VCaP (cell line): Measurements from ENCODE around the gene NMNAT2.

Experiments
- H3K27ac ChIP-seq: fragments of 450-650 bp; 2 replicates; pipeline ENCODE4 v1.5.1; 2017
- TF ChIP-seq, protein P1 (sequence below): fragments of 450-650 bp; conservative IDR thresholded peaks from 2 replicates; pipeline ENCODE4 v1.5.1; 2017; ENCODE audit warnings: mild to moderate bottlenecking, moderate library complexity

NMNAT2 gene

DNA sequence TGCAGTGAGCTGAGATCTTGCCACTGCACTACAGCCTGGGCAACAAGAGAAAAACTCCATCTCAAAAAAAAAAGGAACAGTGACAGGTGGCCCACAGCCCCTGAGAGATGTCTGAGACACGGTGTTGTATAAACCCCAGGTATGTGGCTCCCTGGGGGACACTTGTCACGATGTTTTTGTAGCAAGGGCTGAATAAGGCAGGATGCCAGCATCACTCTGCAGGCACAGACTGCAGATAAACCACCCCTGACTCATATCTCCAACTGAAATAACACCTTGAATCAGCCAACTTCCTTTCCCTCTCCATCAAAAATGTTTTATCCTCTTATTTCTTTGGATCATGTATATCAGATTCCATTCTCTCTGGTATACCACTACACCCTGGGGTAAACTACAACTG, 52.5 kb downstream of the NMNAT2 start:
- H3K27ac ChIP-seq: no peak overlapping the region
- TF ChIP-seq, protein P1, sequence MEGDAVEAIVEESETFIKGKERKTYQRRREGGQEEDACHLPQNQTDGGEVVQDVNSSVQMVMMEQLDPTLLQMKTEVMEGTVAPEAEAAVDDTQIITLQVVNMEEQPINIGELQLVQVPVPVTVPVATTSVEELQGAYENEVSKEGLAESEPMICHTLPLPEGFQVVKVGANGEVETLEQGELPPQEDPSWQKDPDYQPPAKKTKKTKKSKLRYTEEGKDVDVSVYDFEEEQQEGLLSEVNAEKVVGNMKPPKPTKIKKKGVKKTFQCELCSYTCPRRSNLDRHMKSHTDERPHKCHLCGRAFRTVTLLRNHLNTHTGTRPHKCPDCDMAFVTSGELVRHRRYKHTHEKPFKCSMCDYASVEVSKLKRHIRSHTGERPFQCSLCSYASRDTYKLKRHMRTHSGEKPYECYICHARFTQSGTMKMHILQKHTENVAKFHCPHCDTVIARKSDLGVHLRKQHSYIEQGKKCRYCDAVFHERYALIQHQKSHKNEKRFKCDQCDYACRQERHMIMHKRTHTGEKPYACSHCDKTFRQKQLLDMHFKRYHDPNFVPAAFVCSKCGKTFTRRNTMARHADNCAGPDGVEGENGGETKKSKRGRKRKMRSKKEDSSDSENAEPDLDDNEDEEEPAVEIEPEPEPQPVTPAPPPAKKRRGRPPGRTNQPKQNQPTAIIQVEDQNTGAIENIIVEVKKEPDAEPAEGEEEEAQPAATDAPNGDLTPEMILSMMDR: no peak

DNA sequence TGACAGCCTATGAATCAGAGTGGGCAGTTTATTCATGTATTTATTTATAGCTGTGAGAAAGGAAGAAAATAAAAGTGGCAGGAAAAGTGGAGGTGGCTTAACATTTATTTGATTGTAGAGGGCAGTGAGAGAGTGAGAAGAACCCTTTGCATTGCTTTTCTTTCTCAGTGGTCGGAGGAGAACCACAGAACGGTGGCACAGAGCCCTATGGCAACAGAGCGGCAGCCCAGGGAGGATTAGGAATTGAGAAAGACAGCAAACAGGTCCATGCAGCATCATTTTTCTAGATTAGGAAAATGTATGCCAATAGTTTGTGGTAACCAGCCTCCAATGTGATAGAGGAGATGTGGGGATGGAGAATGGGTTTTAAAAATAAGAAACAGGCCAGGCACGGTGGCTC, 53.1 kb downstream of the NMNAT2 start:
- TF ChIP-seq, protein P1: no peak
- no peak overlapping the region for H3K27ac ChIP-seq

DNA sequence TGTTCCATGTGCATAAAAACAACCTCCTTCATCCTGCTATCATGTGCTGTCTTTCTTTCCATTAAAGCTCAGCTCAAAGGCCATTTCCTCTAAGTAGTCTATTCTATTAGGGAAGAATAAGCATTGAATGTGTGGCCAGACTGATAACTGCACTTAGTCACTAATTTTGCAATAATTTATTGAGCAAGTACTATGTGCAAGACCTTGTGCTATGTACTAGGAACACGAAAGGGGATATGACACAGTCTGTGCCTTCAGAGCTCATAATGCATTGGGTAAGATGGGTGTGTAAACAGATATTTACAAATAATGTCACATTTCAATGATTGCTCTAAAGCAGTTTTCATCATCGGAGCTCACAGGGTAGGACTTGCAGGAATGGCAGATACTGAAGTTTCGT, 54.2 kb downstream of the NMNAT2 start:
- no peak overlapping the region for H3K27ac ChIP-seq
- TF ChIP-seq, protein P1: no peak

DNA sequence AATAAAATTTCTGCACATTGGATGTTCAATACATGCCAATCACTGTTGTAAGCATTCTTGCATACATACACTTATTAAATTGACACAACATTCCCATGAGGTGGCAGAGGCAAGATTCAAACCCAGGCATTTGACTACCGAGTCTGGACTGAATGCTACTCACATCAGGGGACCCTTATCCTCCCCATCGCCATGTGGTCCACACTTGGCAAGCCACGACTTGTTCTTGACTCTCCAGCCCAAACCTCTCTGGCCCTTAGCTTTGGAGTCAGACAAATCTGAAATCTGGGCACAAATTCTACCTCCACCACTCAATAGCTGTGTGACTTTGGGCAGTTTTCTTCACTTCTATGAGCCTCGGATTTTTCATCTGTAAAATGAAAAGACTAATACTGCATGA, 57.1 kb downstream of the NMNAT2 start:
- no peak overlapping the region for H3K27ac ChIP-seq
- TF ChIP-seq, protein P1: no peak

DNA sequence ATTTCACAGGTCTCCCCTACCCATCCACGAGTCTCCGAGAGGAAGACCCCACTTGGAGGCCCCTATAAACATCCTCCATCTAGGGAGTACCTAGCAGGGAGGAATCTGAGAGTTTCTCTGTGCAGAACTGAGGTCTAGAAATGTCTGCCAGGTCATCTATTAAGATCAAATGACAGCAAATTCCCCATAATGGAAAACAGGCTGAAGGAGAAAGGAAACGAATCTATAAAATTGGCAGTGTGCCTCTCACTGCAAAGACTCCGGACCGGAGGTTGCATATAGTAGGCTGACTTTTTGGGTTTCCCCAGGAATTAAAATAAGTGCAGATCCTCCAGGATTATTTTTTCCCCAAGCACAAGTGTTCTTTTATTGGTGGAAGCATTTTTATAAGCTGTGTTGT, 57.7 kb downstream of the NMNAT2 start:
- H3K27ac ChIP-seq: no peak overlapping the region
- TF ChIP-seq, protein P1: no peak

DNA sequence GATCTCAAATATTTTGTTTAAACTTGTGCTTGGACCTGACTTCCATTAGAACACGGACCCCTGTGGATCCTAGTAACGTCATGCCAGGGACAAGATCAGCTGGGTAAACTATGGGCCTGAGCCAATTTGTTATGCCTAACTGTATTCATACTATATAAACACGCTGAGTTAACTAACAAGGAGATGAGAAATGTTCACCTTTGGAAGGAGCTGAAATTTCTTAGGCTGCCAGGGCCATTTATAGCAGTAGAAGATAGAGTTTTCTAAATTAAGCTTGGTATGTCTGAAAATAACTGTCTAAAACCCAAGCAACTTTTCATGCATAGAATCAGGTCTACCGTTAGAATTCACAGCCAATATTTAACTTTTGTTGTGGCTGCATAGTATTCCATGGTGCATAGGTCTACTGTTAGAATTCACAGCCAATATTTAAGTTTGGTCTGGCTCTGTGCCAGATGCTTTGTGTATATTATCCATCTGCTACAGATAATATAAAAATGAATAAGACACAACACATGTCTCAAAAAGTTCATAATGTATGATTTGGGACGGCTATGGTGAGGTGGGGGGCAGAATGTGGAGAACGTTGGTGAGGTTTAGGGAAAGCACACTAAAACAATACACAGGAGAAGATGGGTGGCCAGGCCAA, 61.5 kb downstream of the NMNAT2 start:
- no peak overlapping the region for H3K27ac ChIP-seq
- TF ChIP-seq, protein P1: no peak

DNA sequence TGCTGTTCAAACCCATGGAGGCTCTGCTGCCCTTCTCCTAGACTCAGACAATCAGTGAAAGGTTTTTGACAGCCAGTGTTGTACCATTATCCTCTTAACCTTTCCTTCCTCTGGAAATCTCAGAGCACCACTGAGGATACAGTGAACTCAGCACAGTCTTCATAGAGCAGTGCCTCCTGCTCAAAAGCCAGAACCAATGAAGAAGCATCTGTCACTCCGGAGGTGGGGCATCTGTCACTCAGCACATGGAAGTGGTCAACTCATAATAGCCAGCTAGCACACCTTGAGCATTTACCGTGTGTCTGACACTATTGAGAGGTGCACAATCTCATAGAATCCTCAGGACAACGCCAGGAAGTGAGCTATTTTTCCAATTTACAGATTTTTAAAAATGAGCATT, 62.4 kb downstream of the NMNAT2 start:
- TF ChIP-seq, protein P1: no peak
- no peak overlapping the region for H3K27ac ChIP-seq
